ENCODE measurements around the gene CYP26B1. TPM values are rescaled to one million over a fixed set of nuclear protein-coding genes. Genes with fewer than 3 reads are reported as not detected.

The CYP26B1 gene
- total and polyA plus RNA-seq, 2 of the 8 experiments (the other 6 are each of a cell fraction or from before 2014, with no cell fraction given): 0.06 to 0.69 TPM

GRCh38 chr2:72106978-72107377, 40.7 kb downstream of the CYP26B1 start:
- POLR2A ChIA-PET (ENCODE audit: partially characterized antibody): no interaction called here
- FAIRE-seq: no peak
- Histone ChIP-seq H3K27me3 (replicated peaks in 1 of 4; ENCODE audit: control insufficient read depth in 3 of 4, extremely low read depth in 1 of 4, insufficient read depth in 3 of 4, low read length in 3 of 4) (no peaks in the 10 kb centered on the region), H2BK12ac (ENCODE audit: low read depth, low read length) (no peak overlapping the region), H3K4me2 (ENCODE audit: insufficient read depth in 1 of 2, low read depth in 2 of 2, low read length in 2 of 2) (no peak overlapping the region), H3K27ac (ENCODE audit: low read depth, low read length) (no peak overlapping the region), H3K79me1 (ENCODE audit: low read depth, low read length) (no peaks in the 10 kb centered on the region), H4K5ac (ENCODE audit: insufficient read length, low read depth, low read length) (no peak overlapping the region), H2BK5ac (ENCODE audit: low read depth, low read length) (no peak overlapping the region), H3K79me2 (ENCODE audit: control insufficient read depth in 1 of 2, insufficient read depth in 2 of 2, low read length in 2 of 2) (no peaks in the 10 kb centered on the region), H4K8ac (ENCODE audit: extremely low read depth, insufficient read depth, low read length) (no peak overlapping the region), H2AK5ac (ENCODE audit: low read depth, low read length) (no peak overlapping the region), H2BK20ac (ENCODE audit: low read length) (no peak overlapping the region), H3K56ac (replicated peaks; ENCODE audit: insufficient read length, low read depth, low read length) (no peak overlapping the region), H3K36me3 (ENCODE audit: control insufficient read depth in 2 of 4, insufficient read depth in 4 of 4, low read length in 3 of 4) (no peaks in the 10 kb centered on the region), H3K9ac (replicated peaks in 1 of 4; ENCODE audit: extremely low read depth in 1 of 4, low read depth in 3 of 4, low read length in 3 of 4) (no peak overlapping the region), H2BK120ac (replicated peaks; ENCODE audit: low read depth, low read length) (no peak overlapping the region), H2AFZ (ENCODE audit: low read length) (no peak overlapping the region), H4K91ac (replicated peaks; ENCODE audit: insufficient read length, low read length) (no peak overlapping the region), H3K23me2 (ENCODE audit: low read depth, low read length) (no peaks in the 10 kb centered on the region), H3K4ac (replicated peaks; ENCODE audit: insufficient read length, low read depth, low read length) (no peak overlapping the region), H3K4me1 (replicated peaks in 1 of 4; ENCODE audit: control insufficient read depth in 3 of 4, insufficient read depth in 4 of 4, low read length in 3 of 4) (no peaks in the 10 kb centered on the region; a peak in 3 of 7 replicates), H3K18ac (ENCODE audit: extremely low read depth, low read length) (no peak overlapping the region), H3K4me3 (ENCODE audit: extremely low read depth in 1 of 4, insufficient read depth in 2 of 4, low read depth in 3 of 4, low read length in 4 of 4) (no peak overlapping the region), H2BK15ac (ENCODE audit: low read length) (no peak overlapping the region), H3K23ac (ENCODE audit: insufficient read length) (no peak overlapping the region), H3K14ac (ENCODE audit: insufficient read length) (no peak overlapping the region), H3K9me3 (ENCODE audit: insufficient read depth in 2 of 2, low read depth in 1 of 2, low read length in 1 of 2) (0 out of 4 replicates have a peak, but pooled peaks cover 0 to 3% of the 10 kb centered on the region in 2 experiments), H4K20me1 (replicated peaks in 1 of 2; ENCODE audit: control insufficient read depth in 1 of 2, insufficient read depth in 2 of 2, low read length in 2 of 2) (no peaks in the 10 kb centered on the region)
- TF ChIP-seq RBBP5 (IDR thresholded peaks at IDR 0.05; ENCODE audit: borderline replicate concordance, low read depth, low read length) (no peak), RAD21 (IDR thresholded peaks at IDR 0.05 in 1 of 2, conservative IDR thresholded peaks at IDR 0.05 in 1 of 2; ENCODE audit: low read depth in 2 of 2, low read length in 2 of 2) (no peak), CREB1 (IDR thresholded peaks at IDR 0.05) (no peak), USF2 (IDR thresholded peaks at IDR 0.05; ENCODE audit: low read length) (no peak), BRCA1 (IDR thresholded peaks at IDR 0.05; ENCODE audit: low read depth, low read length) (no peak), POU5F1 (IDR thresholded peaks at IDR 0.05; ENCODE audit: low read depth, low read length) (no peak), SIRT6 (IDR thresholded peaks at IDR 0.05; ENCODE audit: low read length) (no peak), TBP (IDR thresholded peaks at IDR 0.05; ENCODE audit: low read depth, low read length) (no peak), CBX5 (IDR thresholded peaks at IDR 0.05; ENCODE audit: low read depth, low read length) (no peak), POLR2AphosphoS5 (IDR thresholded peaks at IDR 0.05; ENCODE audit: low read depth, low read length) (no peak), SUZ12 (IDR thresholded peaks at IDR 0.05; ENCODE audit: low read length) (no peak), PHF8 (conservative IDR thresholded peaks at IDR 0.05; ENCODE audit: low read depth, low read length) (no peak)
- CTCF ChIA-PET (ENCODE audit: partially characterized antibody): interaction anchor here (1.0 kb wide), 1 partner anchor 9 kb away, joined by 3 read pairs; no protein-coding TSS in a partner anchor
- WGBS, 2 experiments (ENCODE audit: extremely low coverage in 1 of 2, insufficient coverage in 1 of 2, insufficient read length in 1 of 2, insufficient replicate concordance in 2 of 2, low coverage in 1 of 2, low lambda C conversion rate in 2 of 2, missing lambda C conversion rate in 1 of 2): 88% methylated on average over 4 of the region's 4 CpGs; no CpG with 5 or more reads in 1 of the 2 experiments
- peak in 1 of 2 experiments; percentile 23 for DNase-seq (ENCODE audit: low read depth in 1 of 2, low spot score in 2 of 2)

All from H1 (cell line).